Measurements from ENCODE around the gene SCYGR8. TPM values are rescaled to one million over a fixed set of nuclear protein-coding genes. Genes with fewer than 3 reads are reported as not detected.

SCYGR8 gene
- total and polyA plus RNA-seq, 5 experiments from 2014 or later = not detected

Other genes with a start within 250 kb of the SCYGR8 start
- not detected for gene SCYGR2, start 147.0 kb upstream of the SCYGR8 start, total RNA-seq
- gene SCYGR2, start 147.0 kb upstream of the SCYGR8 start, polyA plus RNA-seq = not detected
- not detected for gene SCYGR3, start 131.1 kb upstream of the SCYGR8 start, total RNA-seq
- not detected for gene SCYGR3, start 131.1 kb upstream of the SCYGR8 start, polyA plus RNA-seq
- gene SCYGR4, start 128.4 kb upstream of the SCYGR8 start, total RNA-seq = not detected
- gene SCYGR4, start 128.4 kb upstream of the SCYGR8 start, polyA plus RNA-seq = not detected
- gene SCYGR5, start 79.1 kb upstream of the SCYGR8 start, total RNA-seq = not detected
- gene SCYGR5, start 79.1 kb upstream of the SCYGR8 start, polyA plus RNA-seq = not detected
- gene SLC19A3, start 27.9 kb upstream of the SCYGR8 start, total RNA-seq = not detected
- not detected for gene SLC19A3, start 27.9 kb upstream of the SCYGR8 start, polyA plus RNA-seq
- not detected for gene SCYGR6, start 21.1 kb upstream of the SCYGR8 start, total RNA-seq
- gene SCYGR6, start 21.1 kb upstream of the SCYGR8 start, polyA plus RNA-seq = not detected
- not detected for gene SCYGR7, start 17.6 kb upstream of the SCYGR8 start, total RNA-seq
- gene SCYGR7, start 17.6 kb upstream of the SCYGR8 start, polyA plus RNA-seq = not detected
- not detected for gene CCL20, start 67.9 kb downstream of the SCYGR8 start, total RNA-seq
- gene CCL20, start 67.9 kb downstream of the SCYGR8 start, polyA plus RNA-seq = not detected
- not detected for gene DAW1, start 125.7 kb downstream of the SCYGR8 start, total RNA-seq
- not detected for gene DAW1, start 125.7 kb downstream of the SCYGR8 start, polyA plus RNA-seq